ENCODE measurements around the gene CRISP3.
A peak's percentile ranks its signal among the peaks of the same experiment; 100 is the strongest.

The CRISP3 gene

GRCh38 chr6:49744259-49744658 is at the start of gene CRISP3:
Gene CRISP3 (minus strand): TSS chr6:49744388. CDS start chr6:49744367, 21 bp downstream.
- no peak within 1 kb of the TSS for H3K4me3 ChIP-seq (ENCODE audit: control insufficient read depth, low read depth, low read length)
- no peak for DNase-seq (ENCODE audit: low read depth)
- no peak for TF ChIP-seq CTCF (conservative IDR thresholded peaks at IDR 0.05; ENCODE audit: control insufficient read depth, insufficient read depth, low read depth, low read length)

GRCh38 chr6:49790341-49790740 is 46.2 kb upstream of the CRISP3 start:
- no peak for TF ChIP-seq CTCF (conservative IDR thresholded peaks at IDR 0.05; ENCODE audit: control insufficient read depth, insufficient read depth, low read depth, low read length)
- H3K4me3 ChIP-seq (ENCODE audit: control insufficient read depth, low read depth, low read length), result no peak overlapping the region

GRCh38 chr6:49787176-49787575 is 43.0 kb upstream of the CRISP3 start, which contains the start of gene PGK2:
Gene PGK2 (minus strand): TSS chr6:49787285. CDS start chr6:49787187, 98 bp downstream.
- H3K4me3 ChIP-seq (ENCODE audit: control insufficient read depth, low read depth, low read length), result no peak within 1 kb of the TSS
- peak; percentile 1 for DNase-seq (ENCODE audit: low read depth)
- no peak for TF ChIP-seq CTCF (conservative IDR thresholded peaks at IDR 0.05; ENCODE audit: control insufficient read depth, insufficient read depth, low read depth, low read length)

More at GRCh38 chr6:49790341-49790740, 46.2 kb upstream of the CRISP3 start:
- DNase-seq (ENCODE audit: low read depth), result no peak

- no peak for TF ChIP-seq CTCF (conservative IDR thresholded peaks at IDR 0.05; ENCODE audit: control insufficient read depth, insufficient read depth, low read depth, low read length)
- H3K4me3 ChIP-seq (ENCODE audit: control insufficient read depth, low read depth, low read length), result no peak overlapping the region
- no peak for DNase-seq (ENCODE audit: low read depth)
These were observed 40.1 kb upstream of the CRISP3 start for GRCh38 chr6:49784272-49784671.

- H3K4me3 ChIP-seq (ENCODE audit: control insufficient read depth, low read depth, low read length), result no peak overlapping the region
- no peak for DNase-seq (ENCODE audit: low read depth)
- no peak for TF ChIP-seq CTCF (conservative IDR thresholded peaks at IDR 0.05; ENCODE audit: control insufficient read depth, insufficient read depth, low read depth, low read length)
These were observed 38.5 kb upstream of the CRISP3 start for GRCh38 chr6:49782725-49783124.

- no peak for TF ChIP-seq CTCF (conservative IDR thresholded peaks at IDR 0.05; ENCODE audit: control insufficient read depth, insufficient read depth, low read depth, low read length)
- no peak for DNase-seq (ENCODE audit: low read depth)
- H3K4me3 ChIP-seq (ENCODE audit: control insufficient read depth, low read depth, low read length), result no peak overlapping the region
These were observed 38.1 kb upstream of the CRISP3 start for GRCh38 chr6:49782293-49782692.

GRCh38 chr6:49776444-49776843 is 32.3 kb upstream of the CRISP3 start:
- no peak for DNase-seq (ENCODE audit: low read depth)
- H3K4me3 ChIP-seq (ENCODE audit: control insufficient read depth, low read depth, low read length), result no peak overlapping the region
- no peak for TF ChIP-seq CTCF (conservative IDR thresholded peaks at IDR 0.05; ENCODE audit: control insufficient read depth, insufficient read depth, low read depth, low read length)
